H9 (cell line): ENCODE data around the gene SLC9A7. TPM values are rescaled to one million over a fixed set of nuclear protein-coding genes. Genes with fewer than 3 reads are reported as not detected.

ENCODE experiments used
- DNase-seq: peaks from one replicate; pipeline ENCODE4 v3.0.0-alpha.2; 2017
- H2AFZ ChIP-seq: one replicate; pipeline ENCODE4 v1.6.1; 2013; ENCODE audit warnings: mild to moderate bottlenecking, low read length, control low read depth, moderate library complexity
- H2AK5ac ChIP-seq: 2 replicates; pipeline ENCODE4 v1.6.1; 2013; ENCODE audit warnings: low read length, control low read depth, mixed read lengths; ENCODE audit not compliant: insufficient read length
- H2BK120ac ChIP-seq: one replicate; pipeline ENCODE4 v1.6.1; 2013; ENCODE audit warnings: low read depth, mild to moderate bottlenecking, low read length, control low read depth, inconsistent platforms; ENCODE audit not compliant: poor library complexity, severe bottlenecking
- H2BK12ac ChIP-seq: 2 replicates; pipeline ENCODE4 v1.6.1; 2013; ENCODE audit warnings: low read length, control low read depth, mixed read lengths, low read depth; ENCODE audit not compliant: insufficient read length
- H2BK15ac ChIP-seq: 2 replicates; pipeline ENCODE4 v1.6.1; 2013; ENCODE audit warnings: low read depth, low read length, control low read depth
- H2BK20ac ChIP-seq: one replicate; pipeline ENCODE4 v1.6.1; 2013; ENCODE audit warnings: low read depth, mild to moderate bottlenecking, low read length, control low read depth, inconsistent platforms; ENCODE audit not compliant: poor library complexity, severe bottlenecking
- H2BK5ac ChIP-seq: 2 replicates; pipeline ENCODE4 v1.6.1; 2013; ENCODE audit warnings: low read length, control low read depth, mixed read lengths; ENCODE audit not compliant: insufficient read length
- H3K14ac ChIP-seq: 2 replicates; pipeline ENCODE4 v1.6.1; 2013; ENCODE audit warnings: low read length, control low read depth; ENCODE audit not compliant: insufficient read depth
- H3K18ac ChIP-seq: 2 replicates; pipeline ENCODE4 v1.6.1; 2013; ENCODE audit warnings: low read depth, mild to moderate bottlenecking, mixed read lengths, low read length, control low read depth; ENCODE audit not compliant: insufficient read length
- H3K23ac ChIP-seq: 2 replicates; pipeline ENCODE4 v1.6.1; 2013; ENCODE audit warnings: low read length, control low read depth, mixed read lengths, low read depth; ENCODE audit not compliant: insufficient read length
- H3K23me2 ChIP-seq: 2 replicates; pipeline ENCODE4 v1.6.1; 2013; ENCODE audit warnings: low read depth, mild to moderate bottlenecking, mixed read lengths, low read length, control low read depth; ENCODE audit not compliant: insufficient read length, poor library complexity, severe bottlenecking
- H3K27ac ChIP-seq: 2 replicates; pipeline ENCODE4 v1.5.1; 2013; ENCODE audit warnings: low read length, control low read depth, mixed read lengths, low read depth; ENCODE audit not compliant: insufficient read length
- H3K27me3 ChIP-seq: 2 replicates; pipeline ENCODE4 v1.6.1; 2013; ENCODE audit warnings: low read length, control low read depth, inconsistent platforms; ENCODE audit not compliant: insufficient read depth
- H3K4ac ChIP-seq: 2 replicates; pipeline ENCODE4 v1.6.1; 2013; ENCODE audit warnings: low read depth, mild to moderate bottlenecking, control low read depth, inconsistent platforms, low read length, moderate library complexity
- H3K4me1 ChIP-seq: 2 replicates; pipeline ENCODE4 v1.6.1; 2013; ENCODE audit warnings: low read length, control low read depth, inconsistent platforms; ENCODE audit not compliant: insufficient read depth
- H3K4me2 ChIP-seq: 2 replicates; pipeline ENCODE4 v1.6.1; 2013; ENCODE audit warnings: low read length, control low read depth, mixed read lengths; ENCODE audit not compliant: insufficient read length, insufficient read depth
- H3K56ac ChIP-seq: 2 replicates; pipeline ENCODE4 v1.6.1; 2013; ENCODE audit warnings: low read depth, mild to moderate bottlenecking, mixed read lengths, low read length, control low read depth; ENCODE audit not compliant: insufficient read length
- H3K79me1 ChIP-seq: 2 replicates; pipeline ENCODE4 v1.6.1; 2013; ENCODE audit warnings: low read depth, mild to moderate bottlenecking, moderate library complexity, low read length, control low read depth, inconsistent platforms; ENCODE audit not compliant: insufficient read depth, poor library complexity, severe bottlenecking
- H3K79me2 ChIP-seq: 2 replicates; pipeline ENCODE4 v1.6.1; 2013; ENCODE audit warnings: low read length, control low read depth, inconsistent platforms; ENCODE audit not compliant: insufficient read depth
- H3K9ac ChIP-seq: 2 replicates; pipeline ENCODE4 v1.6.1; 2013; ENCODE audit warnings: low read length, control low read depth, mixed read lengths; ENCODE audit not compliant: insufficient read length; ENCODE audit errors: extremely low read depth
- H3K9me3 ChIP-seq: one replicate; pipeline ENCODE4 v1.6.1; 2013; ENCODE audit warnings: low read depth, low read length, inconsistent platforms; ENCODE audit not compliant: control insufficient read depth
- H3T11ph ChIP-seq: one replicate; pipeline ENCODE4 v1.6.1; 2013; ENCODE audit warnings: mild to moderate bottlenecking, low read length, control low read depth, inconsistent platforms
- H4K20me1 ChIP-seq: one replicate; pipeline ENCODE4 v1.6.1; 2013; ENCODE audit not compliant: control insufficient read depth, insufficient read length, insufficient read depth
- H4K5ac ChIP-seq: 2 replicates; pipeline ENCODE4 v1.6.1; 2013; ENCODE audit warnings: low read depth, mild to moderate bottlenecking, mixed read lengths, low read length, control low read depth; ENCODE audit not compliant: insufficient read length
- H4K8ac ChIP-seq: replicated peaks from 2 replicates; pipeline ENCODE4 v1.6.1; 2013; ENCODE audit warnings: low read length, control low read depth, mixed read lengths, low read depth; ENCODE audit not compliant: insufficient read length
- H4K91ac ChIP-seq: 2 replicates; pipeline ENCODE4 v1.6.1; 2013; ENCODE audit warnings: low read depth, mild to moderate bottlenecking, moderate library complexity, mixed read lengths, low read length, control low read depth; ENCODE audit not compliant: insufficient read length
- H3K27ac Mint-ChIP-seq, 3 experiments: 2 replicates in 2 of 3; 3 replicates in 1 of 3; pipeline ENCODE4 v1.8.0; 2020 to 2021; ENCODE audit warnings: mixed read lengths in 3 of 3, mild to moderate bottlenecking in 1 of 3, moderate library complexity in 1 of 3
- H3K27me3 Mint-ChIP-seq: 2 replicates; pipeline ENCODE4 v1.8.0; 2021; ENCODE audit warnings: low read depth, mild to moderate bottlenecking, moderate library complexity, mixed read lengths
- H3K36me3 Mint-ChIP-seq, 3 experiments: 2 replicates in 2 of 3; 3 replicates in 1 of 3; pipeline ENCODE4 v1.8.0; 2020 to 2021; ENCODE audit warnings: low read depth in 3 of 3, mixed read lengths in 3 of 3; ENCODE audit not compliant: insufficient read depth in 1 of 3
- H3K4me1 Mint-ChIP-seq, 2 experiments: 2 replicates each; pipeline ENCODE4 v1.8.0; 2020; ENCODE audit warnings: mixed read lengths in 2 of 2
- H3K4me3 Mint-ChIP-seq, 2 experiments: 2 replicates in 1 of 2; 3 replicates in 1 of 2; pipeline ENCODE4 v1.8.0; 2020 to 2021; ENCODE audit warnings: mild to moderate bottlenecking in 2 of 2, mixed read lengths in 2 of 2, moderate library complexity in 1 of 2
- H3K9me3 Mint-ChIP-seq, 2 experiments: 2 replicates in 1 of 2; 3 replicates in 1 of 2; pipeline ENCODE4 v1.8.0; 2020; ENCODE audit warnings: mild to moderate bottlenecking in 2 of 2, mixed read lengths in 2 of 2, moderate library complexity in 1 of 2
- CTCF ChIP-seq: fragments of 200-600 bp; sonication (generic); conservative IDR thresholded peaks from 3 replicates; pipeline ENCODE4 v1.8.0; 2021; ENCODE audit warnings: antibody characterized with exemption, mild to moderate bottlenecking
- WGBS: extraction: QIAGEN DNeasy Blood & Tissue Kit; methylation state at CpG from one replicate; pipeline ENCODE4 v1.1.7; 2013; ENCODE audit warnings: missing lambda C conversion rate, low lambda C conversion rate, mixed read lengths; ENCODE audit not compliant: insufficient read length; ENCODE audit errors: extremely low coverage; 5-methylcytosine and 5-hydroxymethylcytosine counted together
- total RNA-seq: library from RNA; stranded (reverse); gene quantifications from 2 replicates; pipeline ENCODE4 v1.2.1, GENCODE V29; 2021

SLC9A7 gene
- total RNA-seq, 1 experiment from 2014 or later = 5.9 TPM

DNA sequence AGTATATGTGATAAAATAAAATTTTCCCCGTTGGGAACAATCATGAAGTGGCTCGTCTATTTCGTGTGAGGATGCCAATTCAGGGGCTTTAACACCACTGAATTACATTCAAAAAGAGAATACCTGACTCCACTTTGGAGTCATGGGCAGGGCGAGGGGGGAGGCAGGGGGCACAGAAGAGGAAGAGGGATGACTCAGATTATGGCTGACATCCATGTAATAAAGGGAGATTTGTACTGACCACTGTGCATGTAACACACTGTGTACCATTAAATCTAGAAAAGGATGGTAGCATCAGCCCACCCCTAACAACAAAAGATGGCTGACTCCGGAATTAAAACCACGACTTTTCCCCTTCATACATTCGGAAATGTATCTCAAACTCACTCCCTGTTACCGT, 1.3 kb downstream of the SLC9A7 start:
- WGBS = no CpG with 5 or more reads among the region's 8 CpGs
- no peak overlapping the region for H3K27ac Mint-ChIP-seq
- H3K9ac ChIP-seq = peak overlapping the region; percentile 27

More for the DNA sequence above, 1.3 kb downstream of the SLC9A7 start:
- Histone ChIP-seq H3K4me1 (peaks cover 5% of the 10 kb centered on the region; the same call in 1 of the 2 replicates), H2BK15ac (no peak overlapping the region), H3K56ac (no peak overlapping the region), H3K23me2 (peaks cover 12% of the 10 kb centered on the region), H3K18ac (no peak overlapping the region), H2BK20ac (no peak overlapping the region), H4K5ac (no peak overlapping the region), H4K20me1 (no peaks in the 10 kb centered on the region), H2AFZ (no peak overlapping the region), H3K79me2 (peaks cover 4% of the 10 kb centered on the region; the same call in 1 of the 2 replicates), H3K9me3 (peaks cover 16% of the 10 kb centered on the region), H3K4ac (no peak overlapping the region), H3K27ac (no peak overlapping the region), H2AK5ac (no peak overlapping the region), H2BK12ac (no peak overlapping the region), H3K27me3 (no peaks in the 10 kb centered on the region), H2BK120ac (no peak overlapping the region), H3K23ac (no peak overlapping the region), H3K4me2 (peak overlapping the region; percentile 85), H4K91ac (no peak overlapping the region), H4K8ac (no peak overlapping the region), H2BK5ac (no peak overlapping the region), H3T11ph (no peak overlapping the region), H3K14ac (no peak overlapping the region), H3K79me1 (no peaks in the 10 kb centered on the region)
- Mint-ChIP-seq H3K27me3 (peaks cover 10% of the 10 kb centered on the region), H3K9me3 (peaks cover 73 to 77% of the 10 kb centered on the region in 2 experiments), H3K4me1 (peaks cover 33 to 35% of the 10 kb centered on the region in 2 experiments), H3K36me3 (peaks cover 4 to 9% (median 7%) of the 10 kb centered on the region in 3 experiments; a peak in 4 of 7 replicates), H3K4me3 (peak overlapping the region; percentile 78 to 90)
- no peak for TF ChIP-seq CTCF
- DNase-seq = no peak
